GM10248 (cell line): Measurements from ENCODE around the gene OGT.
A peak's percentile ranks its signal among the peaks of the same experiment; 100 is the strongest.

ENCODE experiments used
- CTCF ChIA-PET: fragments of 300-600 bp; sonication (Branson Sonifier 250); formaldehyde crosslinking; extraction: SDS; loops from one replicate; lab custom pipeline; 2021; ENCODE audit warnings: antibody characterized with exemption; lab: Yijun Ruan, JAX
- POLR2A ChIA-PET: fragments of 350-650 bp; sonication (Branson Sonifier 250); formaldehyde crosslinking; extraction: SDS; loops from one replicate; lab custom pipeline; 2020; ENCODE audit warnings: antibody characterized with exemption; lab: Yijun Ruan, JAX
- DNase-seq: peaks from one replicate; pipeline ENCODE4 v3.0.0; 2012; ENCODE audit errors: extremely low spot score
- TF ChIP-seq, protein P1 (sequence below): IDR thresholded peaks from 2 replicates; pipeline ENCODE4 v1.5.1; 2012; ENCODE audit warnings: mild to moderate bottlenecking, low read depth; ENCODE audit errors: extremely low read depth, missing control alignments, control extremely low read depth

OGT gene

DNA sequence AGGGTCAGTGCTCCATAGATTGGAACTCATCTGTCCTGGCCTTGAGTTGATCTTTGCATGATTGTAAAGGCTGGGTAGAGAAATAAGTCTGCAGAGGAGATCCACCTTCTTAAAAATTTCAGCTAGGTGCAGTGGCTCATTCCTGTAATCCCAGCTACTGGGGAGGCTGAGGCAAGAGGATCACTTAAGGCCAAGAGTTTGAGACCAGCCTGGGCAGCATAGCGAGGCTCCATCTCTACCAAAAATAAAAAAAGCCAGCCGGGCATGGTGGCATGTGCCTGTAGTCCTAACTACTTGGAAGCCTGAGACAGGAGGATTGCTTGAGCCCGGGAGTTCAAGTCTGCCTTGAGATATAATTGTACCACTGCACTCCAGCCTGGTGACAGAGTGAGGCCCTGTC is 85.9 kb downstream of the OGT start:
- CTCF ChIA-PET: interaction anchor here (2.1 to 2.4 kb wide), 2 partner anchors 32 to 34 kb away, joined by 6 to 8 read pairs; no protein-coding TSS in a partner anchor
- no peak for DNase-seq
- TF ChIP-seq, protein P1, sequence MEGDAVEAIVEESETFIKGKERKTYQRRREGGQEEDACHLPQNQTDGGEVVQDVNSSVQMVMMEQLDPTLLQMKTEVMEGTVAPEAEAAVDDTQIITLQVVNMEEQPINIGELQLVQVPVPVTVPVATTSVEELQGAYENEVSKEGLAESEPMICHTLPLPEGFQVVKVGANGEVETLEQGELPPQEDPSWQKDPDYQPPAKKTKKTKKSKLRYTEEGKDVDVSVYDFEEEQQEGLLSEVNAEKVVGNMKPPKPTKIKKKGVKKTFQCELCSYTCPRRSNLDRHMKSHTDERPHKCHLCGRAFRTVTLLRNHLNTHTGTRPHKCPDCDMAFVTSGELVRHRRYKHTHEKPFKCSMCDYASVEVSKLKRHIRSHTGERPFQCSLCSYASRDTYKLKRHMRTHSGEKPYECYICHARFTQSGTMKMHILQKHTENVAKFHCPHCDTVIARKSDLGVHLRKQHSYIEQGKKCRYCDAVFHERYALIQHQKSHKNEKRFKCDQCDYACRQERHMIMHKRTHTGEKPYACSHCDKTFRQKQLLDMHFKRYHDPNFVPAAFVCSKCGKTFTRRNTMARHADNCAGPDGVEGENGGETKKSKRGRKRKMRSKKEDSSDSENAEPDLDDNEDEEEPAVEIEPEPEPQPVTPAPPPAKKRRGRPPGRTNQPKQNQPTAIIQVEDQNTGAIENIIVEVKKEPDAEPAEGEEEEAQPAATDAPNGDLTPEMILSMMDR: no peak
- POLR2A ChIA-PET: interaction anchor here (0.6 kb wide), 1 partner anchor 21 kb away, joined by 3 read pairs; no protein-coding TSS in a partner anchor

DNA sequence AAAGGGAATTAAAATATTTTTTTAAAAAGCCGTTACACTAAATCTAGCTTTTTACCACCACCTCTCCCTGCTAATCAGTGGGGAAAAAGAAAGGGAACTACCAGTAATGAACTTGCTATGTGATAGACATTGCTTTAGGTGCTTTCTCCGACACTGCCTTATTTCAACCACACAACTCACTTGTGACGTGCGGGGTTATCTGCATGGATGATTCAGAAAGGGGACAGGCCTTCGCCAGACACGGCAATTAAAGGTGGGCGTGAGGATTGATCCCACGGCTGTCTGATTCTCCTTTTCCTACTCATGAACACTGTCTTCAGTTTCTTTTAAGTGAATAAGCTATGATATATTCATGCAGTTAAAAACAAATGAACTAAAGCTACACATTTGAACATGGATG is 86.3 kb downstream of the OGT start:
- ChIA-PET POLR2A (no interaction called here), CTCF (interaction anchor here (2.1 to 2.4 kb wide), 2 partner anchors 31 to 33 kb away, joined by 6 to 8 read pairs; no protein-coding TSS in a partner anchor)
- DNase-seq: peak; percentile 38
- TF ChIP-seq, protein P1: no peak

DNA sequence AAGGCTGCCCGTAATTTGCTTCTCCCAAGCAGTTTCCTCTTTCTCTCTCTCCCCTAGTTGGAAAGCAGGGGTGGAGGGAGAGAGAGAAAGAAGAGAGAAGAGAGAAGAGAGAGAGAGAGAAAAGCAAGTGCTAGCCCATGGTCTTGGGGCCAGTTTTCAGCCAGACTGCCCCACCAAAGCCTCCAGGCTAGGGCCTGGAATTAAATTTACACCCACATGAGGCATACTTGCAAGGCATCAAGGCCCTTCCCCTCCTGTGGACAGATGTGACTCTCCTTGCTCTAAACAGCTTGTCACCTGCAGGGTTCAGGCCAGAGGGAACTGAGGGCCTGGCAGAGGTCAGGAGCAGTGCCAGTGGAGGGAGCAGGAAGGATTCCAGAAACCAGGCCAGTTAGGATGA is 87.1 kb downstream of the OGT start:
- ChIA-PET CTCF (interaction anchor here (2.1 to 2.4 kb wide), 2 partner anchors 31 to 32 kb away, joined by 6 to 8 read pairs; no protein-coding TSS in a partner anchor), POLR2A (no interaction called here)
- DNase-seq: no peak
- TF ChIP-seq, protein P1: no peak

DNA sequence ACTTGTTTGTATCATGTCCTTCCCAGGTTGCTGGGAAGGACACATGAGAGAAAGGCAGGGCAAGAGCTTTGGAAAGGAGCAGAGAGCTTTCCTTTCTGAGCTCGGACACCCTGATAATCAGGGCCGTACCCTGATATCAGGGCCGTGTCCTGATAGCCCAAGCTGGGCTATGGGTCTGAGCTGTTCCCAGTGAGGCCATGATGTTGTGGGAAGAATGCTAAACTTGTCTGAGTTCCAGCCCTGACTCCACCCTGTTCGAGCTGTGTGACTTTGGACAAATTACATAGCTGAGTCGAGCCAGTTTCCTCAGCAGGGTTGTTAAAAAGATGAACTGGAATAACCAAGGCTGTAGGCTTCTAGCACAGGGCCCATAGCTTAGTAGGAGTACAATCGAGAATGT is 88.7 kb downstream of the OGT start:
- TF ChIP-seq, protein P1: no peak
- DNase-seq: no peak
- ChIA-PET CTCF (interaction anchor here (1.8 to 2.7 kb wide), 2 partner anchors 13 to 28 kb away, joined by 3 to 13 read pairs; no protein-coding TSS in a partner anchor), POLR2A (interaction anchor here (0.7 kb wide), 1 partner anchor 530 kb away, joined by 3 read pairs; no protein-coding TSS in a partner anchor)

DNA sequence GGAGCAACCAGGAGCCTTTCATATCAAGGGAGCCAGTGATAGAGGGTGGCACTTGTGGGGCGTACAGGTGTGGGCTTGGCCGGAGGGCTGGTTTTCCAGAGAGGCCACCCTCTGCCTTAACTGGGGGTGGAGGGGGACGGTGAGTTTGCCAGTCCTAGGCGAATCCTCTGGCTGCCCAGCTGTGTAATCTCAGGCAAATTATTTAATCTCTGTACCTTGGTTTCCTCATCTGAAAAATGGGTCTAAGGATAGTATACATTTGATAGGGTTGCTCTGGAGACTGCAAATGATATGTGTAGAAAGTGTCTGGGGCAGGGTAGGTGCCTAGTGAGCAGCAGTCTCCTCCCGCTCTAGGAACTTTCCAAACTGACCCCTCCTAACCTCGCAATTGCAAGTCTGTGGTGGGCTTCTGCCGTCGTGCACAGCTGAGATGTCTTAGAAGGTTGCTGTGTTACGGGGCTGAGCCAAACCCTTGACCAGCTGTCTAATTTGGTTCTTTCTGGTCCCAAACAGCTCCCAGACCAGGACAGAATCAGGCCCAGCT is 89.2 kb downstream of the OGT start:
- DNase-seq: no peak
- ChIA-PET POLR2A (interaction anchor here (0.5 to 0.9 kb wide), 3 partner anchors 256 to 531 kb away, joined by 3 to 9 read pairs (median 5); partner anchors contain the start of genes MED12 and TAF1), CTCF (interaction anchor here (0.8 to 2.7 kb wide), 4 partner anchors 11 to 58 kb away, joined by 3 to 13 read pairs (median 3); no protein-coding TSS in a partner anchor)
- TF ChIP-seq, protein P1: no peak

DNA sequence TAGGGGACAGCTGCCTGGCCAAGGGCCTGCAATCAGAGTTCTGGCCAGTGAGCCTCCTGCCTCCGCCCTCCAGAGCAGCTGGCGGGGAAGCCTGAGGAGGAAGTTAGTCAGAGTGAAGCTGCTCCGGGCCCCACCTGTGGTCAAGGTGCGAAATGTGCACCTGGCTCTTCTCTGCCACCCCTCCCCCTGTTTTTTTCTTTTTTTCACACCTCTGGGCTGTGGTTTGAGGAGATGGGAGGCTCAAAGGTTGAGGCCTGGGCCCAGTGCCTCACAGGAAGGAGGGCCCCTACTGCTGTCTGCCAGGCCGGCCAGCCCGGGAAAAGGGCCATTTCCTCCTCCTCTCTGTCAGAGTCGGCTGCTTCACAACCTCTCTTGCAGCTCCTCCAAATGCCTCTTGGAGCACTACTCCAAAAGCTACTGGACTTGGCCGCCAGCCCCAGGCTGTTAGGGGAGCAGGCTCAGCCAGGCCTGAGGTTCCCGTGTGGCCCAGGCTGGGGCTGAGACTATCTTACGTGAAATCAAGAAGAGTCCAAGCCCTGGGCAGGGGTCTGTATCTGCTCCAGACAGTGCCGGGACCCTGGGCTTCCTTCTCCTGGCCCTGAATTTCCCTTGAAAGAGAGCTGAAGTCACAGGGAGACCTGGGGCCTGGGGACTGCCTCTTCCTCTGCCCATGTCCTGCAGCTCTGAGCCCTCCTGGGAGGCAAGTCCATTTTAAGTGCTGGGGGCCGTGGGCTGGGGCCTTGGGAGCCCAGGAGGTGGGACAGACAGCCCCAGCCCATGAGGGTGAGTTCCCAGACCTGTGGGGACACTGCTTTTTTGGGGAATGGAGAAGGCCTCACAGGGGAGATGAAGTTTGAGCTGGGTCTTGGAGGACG is 89.9 kb downstream of the OGT start:
- DNase-seq: peak; percentile 64
- TF ChIP-seq, protein P1: no peak
- ChIA-PET POLR2A (interaction anchor here (0.5 to 0.9 kb wide), 2 partner anchors 257 to 504 kb away, joined by 5 to 9 read pairs; partner anchors contain the start of genes MED12 and TAF1), CTCF (interaction anchor here (0.8 to 2.7 kb wide), 5 partner anchors 10 to 59 kb away, joined by 3 to 13 read pairs (median 3); no protein-coding TSS in a partner anchor)
